Kidney capillary endothelial cell (primary cell): ENCODE data around the gene MRAS.

ENCODE experiments used
- DNase-seq: peaks from one replicate; pipeline ENCODE4 v3.0.0-alpha.2; 2018; ENCODE audit warnings: low spot score

Gene MRAS

DNA sequence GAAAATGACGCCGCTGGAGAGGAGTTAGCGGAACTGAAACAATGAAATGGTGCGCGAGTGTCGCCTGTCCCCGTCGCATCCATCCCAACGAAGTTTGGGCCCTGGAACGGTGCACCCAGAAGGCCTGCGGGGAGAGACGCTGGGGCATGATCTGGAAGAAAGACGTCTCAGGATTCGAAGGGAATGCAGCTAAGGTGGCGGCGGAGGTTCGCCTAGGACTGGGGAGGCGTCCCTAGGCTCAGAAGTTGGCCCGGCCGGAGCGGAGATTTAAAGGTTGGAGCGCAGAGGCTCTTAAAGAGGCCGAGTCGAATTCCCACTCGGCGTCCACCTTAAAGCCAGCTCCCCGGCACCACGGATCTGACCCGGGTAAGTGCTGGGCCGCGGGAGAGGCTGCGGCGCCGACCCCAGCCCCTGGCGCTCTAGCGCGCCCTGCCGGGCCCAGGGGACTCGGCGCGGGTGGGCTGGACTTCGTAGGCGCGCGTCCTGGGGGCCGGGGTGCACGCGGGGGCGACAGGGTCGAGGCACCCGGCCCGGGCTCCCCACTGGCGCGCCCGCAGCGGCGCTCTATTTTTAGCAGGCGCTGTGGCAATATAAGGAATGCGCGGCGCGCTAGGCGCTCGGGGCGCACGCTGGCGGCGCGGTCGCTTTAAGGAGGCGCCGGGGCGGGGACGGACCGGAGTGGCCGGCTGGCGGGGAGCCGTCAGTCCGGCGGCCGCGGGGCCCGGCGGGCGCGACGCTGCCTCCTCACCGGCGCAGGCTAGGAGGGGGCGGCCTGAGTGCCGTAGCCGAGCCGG, at the start of gene MRAS:
TSS of gene MRAS (plus strand) at position 620 of the 794 bp plus-strand sequence. CDS start 24,305 bp downstream, outside the sequence.
- DNase-seq = peak; percentile 47

DNA sequence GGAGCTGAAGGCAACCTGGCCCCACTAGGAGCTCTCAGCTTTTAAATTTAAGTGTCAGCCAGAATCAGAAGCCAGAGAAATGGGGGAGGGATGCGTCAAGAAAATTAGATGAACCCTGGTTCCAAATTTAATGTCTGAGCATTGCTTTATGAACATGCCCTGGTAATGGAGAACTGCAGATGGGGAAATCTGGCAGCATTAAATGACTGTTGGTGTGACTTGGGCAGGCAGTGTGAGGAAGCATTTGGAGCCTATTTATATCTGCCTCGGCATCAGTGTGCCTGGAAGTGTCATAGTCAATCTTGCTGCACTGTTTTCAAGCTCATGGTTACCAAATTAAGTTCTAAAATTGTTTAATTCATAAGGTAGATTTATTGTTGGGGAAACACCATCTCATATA, 47.7 kb upstream of the MRAS start:
- no peak for DNase-seq

DNA sequence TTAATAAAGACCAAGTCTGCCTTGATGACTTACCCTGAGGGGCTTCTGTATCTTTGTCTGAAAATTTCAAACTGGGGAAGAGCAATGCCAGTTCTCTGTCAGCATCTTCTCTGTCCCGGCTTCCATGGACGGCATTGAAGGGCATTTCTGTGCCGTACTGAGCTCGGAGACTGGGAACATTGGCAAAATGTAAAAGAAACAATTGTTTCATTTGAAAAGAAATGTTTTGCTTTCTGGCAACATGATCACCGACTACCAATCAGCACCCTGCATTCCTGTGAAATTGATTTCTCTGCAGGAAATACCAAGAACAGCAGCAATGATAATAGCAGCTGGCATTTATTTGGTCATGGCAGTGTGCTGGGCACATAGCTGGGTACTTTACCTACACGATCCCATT, 44.9 kb upstream of the MRAS start:
- no peak for DNase-seq

DNA sequence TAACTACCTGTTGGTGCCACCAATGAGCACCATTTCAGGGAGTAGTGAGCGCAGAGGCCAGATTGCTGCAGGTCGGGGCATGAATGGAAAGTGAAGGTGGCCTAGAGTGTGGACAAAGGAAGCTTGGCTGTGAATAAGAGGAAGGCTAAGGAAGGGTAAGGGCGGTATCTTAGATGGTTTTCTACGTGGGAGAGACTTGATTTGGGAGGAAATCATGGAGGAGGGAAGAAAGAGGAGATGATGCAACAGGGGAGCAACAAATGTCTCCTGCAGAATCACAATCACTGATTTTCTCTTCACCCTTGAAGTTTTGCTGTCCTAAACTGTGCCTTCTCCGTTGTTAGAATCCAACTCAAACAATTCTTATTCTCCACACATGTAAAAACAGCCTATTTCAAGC, 40.5 kb upstream of the MRAS start:
- DNase-seq = no peak

DNA sequence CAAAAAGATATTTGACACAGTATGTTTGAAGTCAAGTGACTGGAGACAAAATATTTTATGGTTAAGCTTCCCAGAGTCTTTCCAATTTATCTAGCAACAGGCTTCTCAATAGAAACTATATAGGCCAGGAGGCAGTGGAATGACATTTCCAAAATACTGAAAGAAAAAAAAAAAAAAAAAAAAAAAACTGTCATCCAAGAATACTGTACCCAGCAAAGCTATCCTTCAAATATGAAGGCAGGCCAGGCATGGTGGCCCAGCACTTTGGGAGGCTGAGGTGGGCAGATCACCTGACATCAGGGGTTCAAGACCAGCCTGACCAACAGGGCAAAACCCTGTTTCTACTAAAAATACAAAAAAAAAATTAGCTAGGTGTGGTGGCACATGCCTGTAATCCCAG, 39.6 kb upstream of the MRAS start:
- DNase-seq = no peak

DNA sequence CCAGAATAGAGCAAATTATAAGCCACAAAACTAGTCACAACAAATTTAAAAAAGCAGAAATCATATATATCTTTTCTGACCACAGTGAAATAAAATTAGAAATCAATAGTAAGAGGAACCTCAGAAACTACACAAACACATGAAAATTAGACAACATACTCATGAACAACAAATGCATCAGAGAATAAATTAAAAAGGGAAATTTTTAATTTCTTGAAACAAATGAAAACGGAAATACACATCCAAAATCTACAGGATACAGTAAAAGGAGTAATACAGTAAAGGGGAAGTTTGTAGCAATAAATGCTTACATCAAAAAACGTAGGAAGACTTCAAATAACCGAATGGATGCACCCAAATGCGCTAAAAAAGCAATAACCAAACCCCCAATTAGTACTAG, 37.9 kb upstream of the MRAS start:
- DNase-seq = no peak

DNA sequence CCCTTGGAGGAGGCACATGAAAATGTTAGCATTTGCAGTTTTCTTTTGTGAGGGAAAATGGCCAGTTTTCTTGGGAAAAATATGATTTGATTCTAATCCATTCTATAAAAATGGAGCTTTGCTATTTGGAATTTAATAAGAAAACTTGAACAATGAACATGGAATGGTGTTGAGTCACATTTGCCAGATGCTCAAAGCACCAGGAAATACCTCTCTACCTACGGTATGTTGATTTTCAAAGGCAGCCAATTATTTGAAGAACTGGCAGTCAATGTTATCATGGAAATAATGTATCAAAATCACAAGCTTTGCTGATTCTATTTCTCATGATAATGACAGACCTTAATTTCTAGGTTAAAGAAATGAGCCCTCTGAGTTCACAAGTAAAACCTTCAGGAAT, 33.6 kb upstream of the MRAS start:
- DNase-seq = peak; percentile 24

DNA sequence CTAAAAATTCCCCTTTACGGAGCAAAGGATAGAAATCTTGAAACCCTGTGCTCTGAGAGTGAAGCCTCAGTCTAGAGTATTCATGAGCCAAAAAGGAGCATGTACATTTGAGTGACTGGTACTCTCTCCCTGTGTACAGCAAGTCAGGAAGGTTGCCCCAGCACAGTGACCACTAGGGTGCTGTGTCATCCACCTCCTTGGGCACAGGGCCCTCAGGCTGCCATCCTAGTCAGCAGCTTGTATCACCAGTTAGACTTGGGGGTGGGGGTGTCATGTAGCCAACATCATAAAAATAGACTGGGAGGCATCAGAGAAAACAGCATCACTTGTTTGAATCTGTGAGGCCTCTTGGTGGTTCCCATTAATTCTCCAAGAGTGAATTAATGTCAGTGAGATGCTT, 30.7 kb upstream of the MRAS start:
- no peak for DNase-seq

DNA sequence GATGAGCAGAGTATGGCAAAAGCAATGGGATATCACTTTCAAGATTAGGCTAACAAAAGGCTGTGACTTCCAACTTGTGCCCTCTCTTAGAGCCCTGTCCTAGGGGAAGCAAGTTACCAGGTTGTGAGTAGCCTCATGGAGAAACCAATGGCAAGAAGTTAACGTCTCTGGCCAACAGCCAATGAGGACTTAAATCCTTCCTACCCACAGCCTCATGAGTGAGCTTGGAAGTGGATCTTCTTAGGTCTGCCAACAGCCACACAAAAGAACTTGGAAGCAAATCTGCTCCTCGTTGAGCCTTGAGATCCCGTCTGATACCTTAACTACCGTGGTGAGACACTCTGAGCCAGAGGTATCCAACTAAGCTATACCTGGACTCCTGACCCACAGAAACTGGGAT, 24.4 kb upstream of the MRAS start:
- no peak for DNase-seq

DNA sequence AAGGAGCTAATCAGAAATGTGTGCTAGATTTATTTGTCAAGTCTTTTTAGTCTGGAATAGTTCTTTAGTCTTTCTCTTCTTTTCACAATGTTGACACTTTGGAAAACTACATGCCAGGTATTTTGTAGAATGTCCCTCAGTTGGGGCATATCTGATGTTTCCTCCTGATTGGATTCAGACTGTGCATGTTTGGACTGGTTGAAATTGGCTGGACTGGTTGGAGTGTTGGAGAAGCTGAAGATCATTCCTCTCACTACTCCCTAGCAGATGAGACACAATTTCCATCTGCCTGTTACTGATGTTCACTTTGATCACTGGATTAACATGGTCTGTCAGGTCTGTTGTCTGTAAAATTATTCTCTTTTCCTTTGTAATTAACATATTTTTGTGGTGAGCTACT, 22.4 kb upstream of the MRAS start:
- DNase-seq = no peak

DNA sequence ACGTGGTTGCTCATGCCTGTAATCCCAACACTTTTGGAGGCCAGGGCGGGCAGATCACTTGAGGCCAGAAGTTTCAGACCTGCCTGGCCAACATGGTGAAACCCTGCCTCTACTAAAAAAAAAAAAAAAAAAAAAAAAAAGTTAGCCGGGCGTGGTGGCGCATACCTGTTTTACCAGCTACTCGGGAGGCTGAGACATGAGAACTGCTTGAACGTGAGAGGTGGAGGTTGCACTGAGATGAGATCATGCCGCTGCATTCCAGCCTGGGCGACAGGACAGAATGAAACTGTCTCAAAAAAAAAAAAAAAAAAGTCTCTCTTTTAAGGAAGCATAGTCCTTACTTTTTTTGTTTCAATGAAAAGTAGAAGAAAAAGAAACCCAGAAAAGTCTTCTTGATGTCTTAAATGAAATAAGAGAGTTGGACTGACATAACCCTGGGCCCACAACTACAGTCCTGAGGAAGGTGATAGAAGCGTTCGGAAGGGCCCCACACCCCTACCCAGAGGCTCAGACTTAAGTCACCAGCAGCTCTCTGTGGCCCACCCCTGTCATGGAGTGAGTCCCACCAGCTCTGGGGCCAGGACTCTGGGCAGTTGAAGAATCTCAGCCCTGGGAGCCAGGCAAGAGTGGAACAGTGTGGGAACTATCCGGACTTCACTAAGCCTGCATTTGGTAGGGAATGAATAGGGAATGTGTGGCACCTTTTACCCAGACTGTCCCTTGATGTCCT, 21.3 kb upstream of the MRAS start:
- DNase-seq = no peak

DNA sequence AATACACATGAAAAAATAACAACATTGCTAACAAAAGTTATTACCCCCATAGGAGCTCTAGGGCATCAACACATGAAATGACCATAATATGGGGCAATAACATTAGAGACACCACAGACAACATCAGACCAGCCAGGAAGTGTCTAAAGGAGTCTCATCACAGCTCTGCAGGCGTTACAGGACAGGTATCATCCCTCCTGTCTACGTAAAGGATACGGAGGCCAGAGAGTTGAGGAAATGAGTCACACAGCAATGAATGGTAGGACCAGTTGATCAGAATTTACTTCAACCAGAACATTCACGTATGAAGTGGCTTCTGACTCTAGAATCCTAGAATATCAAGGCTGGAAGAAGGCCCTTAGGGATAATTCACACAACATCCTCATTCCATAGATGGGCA, 20.5 kb upstream of the MRAS start:
- peak; percentile 23 for DNase-seq

DNA sequence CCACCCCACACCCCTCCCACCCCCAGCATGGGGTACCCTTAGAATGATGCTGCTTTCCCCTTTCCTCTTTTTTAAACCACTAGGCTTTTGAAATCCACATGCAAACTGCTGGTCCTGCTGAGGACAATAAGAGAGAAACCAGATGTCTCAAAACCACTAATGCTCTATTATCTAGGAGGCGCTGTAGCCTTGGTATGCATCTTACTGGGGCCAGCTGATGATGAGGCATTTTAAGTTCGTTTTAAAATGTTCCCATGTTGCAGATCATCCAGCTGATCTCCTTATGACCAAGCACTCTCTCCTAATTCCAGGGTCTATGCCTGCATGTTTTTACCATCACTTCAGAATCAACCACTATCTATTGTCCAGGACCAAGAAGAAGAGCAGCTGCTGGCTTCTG, 20.0 kb upstream of the MRAS start:
- DNase-seq = no peak

DNA sequence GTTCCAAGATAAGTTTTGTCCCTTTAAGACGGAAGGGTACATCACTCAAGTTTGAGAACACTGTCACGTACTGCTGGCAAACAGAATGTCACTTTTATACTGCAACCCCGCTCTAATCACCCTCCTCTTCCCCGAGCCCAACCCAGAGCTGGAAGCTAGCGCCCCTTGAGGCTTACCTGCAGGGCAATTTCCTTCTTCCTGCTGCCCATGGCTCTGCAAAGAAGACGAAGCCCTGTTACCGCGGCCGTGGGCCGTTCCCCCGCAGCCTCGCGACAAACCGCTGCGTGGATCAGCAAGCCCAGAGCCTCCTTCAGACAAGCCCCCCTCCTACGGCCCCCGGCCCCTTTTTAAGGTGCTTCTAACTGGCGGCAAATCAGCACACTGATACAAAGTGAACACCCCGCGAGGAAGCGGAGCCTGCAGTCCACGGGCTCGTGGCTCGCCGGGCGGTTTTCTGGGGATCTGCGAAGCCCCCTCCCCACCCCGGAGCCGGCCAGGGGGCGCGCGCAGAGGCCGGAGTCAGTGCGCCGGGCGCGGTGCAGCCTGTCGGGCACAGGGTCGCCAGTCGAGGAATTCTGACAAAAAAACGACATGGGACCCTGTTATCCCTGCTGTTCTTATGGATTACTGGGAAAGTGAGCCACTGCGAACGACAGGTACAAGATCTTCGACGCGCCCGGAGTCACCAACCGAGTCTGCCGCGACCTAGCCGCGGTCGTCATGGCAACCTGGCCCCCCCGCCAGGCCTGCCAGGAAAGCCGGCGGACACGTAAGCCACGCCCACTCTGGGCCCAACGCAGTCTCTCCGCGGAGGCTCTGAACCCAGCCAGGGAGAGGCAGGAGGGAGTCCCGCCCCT, 19.0 kb upstream of the MRAS start, which contains the start of gene NME9:
TSS of gene NME9 (minus strand) at position 725 of the 857 bp plus-strand sequence. CDS start at position 209, 516 bp downstream.
- DNase-seq = peak; percentile 46

DNA sequence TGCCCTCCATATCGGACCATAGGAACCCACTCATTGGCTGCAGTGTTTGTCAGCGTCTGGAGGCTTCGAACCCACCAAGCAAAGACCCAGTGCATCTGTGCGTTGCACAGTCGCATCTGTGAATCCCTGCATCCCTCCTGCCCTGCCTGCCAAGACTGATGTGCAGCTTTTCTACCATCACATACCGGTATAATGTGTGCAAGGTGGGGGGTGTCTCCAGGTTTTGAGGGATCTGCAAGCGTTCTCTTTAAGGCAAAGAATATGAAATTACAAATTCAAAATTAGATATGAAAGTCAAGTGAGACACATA, 18.4 kb upstream of the MRAS start:
- DNase-seq = no peak

DNA sequence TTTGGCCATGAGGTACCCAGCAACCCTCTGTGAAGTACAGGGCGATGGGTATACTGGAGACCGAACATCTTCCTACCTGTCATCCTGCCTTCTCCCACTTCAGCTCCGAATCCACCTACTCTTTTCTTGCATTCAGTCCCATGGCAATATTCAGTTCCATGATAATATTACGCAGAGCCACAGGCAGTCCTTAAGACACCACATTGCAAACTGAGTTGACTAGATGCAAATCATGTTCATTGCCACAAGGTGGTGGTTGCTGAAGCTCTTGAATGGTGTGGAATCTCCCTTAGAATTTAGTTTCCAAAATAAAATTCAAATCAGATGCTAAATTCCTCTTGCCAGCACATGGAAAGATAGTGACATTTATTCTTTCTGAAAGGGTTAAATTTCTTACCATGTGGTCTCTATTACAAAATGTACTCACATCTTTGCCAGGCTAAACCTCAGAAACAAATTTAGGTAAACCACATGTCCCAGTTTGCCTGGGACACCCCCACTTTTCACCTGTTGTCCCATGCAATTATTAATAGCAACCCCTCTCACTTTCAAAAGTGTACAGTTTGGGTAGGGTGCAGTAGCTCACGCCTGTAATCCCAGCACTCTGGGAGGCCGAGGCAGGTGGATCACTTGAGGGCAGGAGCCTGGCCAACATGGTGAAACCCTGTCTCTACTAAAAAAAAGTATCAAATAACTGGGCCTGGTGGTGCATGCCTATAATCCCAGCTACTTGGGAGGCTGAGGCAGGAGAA, 17.1 kb upstream of the MRAS start:
- DNase-seq = no peak

DNA sequence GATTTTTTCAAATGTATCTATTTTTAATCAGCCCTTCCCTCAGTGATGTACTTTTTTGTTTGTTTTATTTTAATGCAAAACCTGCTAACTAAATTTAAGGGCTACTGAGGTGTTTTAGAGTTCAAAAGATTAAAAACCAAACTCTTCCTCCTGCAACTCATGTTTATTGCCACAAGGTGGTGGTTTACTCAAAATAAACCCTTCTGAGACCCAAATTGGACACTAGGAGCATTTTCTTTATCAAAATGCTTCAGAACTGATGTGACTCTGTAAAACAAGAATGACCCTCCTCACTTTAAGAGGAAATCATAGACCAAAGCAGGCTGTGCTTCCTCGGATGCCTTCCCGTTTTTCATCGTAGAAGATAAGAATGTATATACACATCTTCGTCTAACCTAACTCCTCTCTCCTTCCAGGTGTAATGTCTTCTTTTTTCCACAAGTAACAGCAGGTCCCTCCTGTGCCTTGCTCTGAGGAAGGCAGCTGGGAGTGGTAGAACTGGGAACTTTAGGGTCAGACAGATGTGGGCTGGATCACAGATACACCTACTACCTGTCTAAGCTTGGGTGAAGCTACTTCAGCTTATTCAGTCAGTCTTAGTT, 15.8 kb upstream of the MRAS start:
- peak; percentile 26 for DNase-seq

DNA sequence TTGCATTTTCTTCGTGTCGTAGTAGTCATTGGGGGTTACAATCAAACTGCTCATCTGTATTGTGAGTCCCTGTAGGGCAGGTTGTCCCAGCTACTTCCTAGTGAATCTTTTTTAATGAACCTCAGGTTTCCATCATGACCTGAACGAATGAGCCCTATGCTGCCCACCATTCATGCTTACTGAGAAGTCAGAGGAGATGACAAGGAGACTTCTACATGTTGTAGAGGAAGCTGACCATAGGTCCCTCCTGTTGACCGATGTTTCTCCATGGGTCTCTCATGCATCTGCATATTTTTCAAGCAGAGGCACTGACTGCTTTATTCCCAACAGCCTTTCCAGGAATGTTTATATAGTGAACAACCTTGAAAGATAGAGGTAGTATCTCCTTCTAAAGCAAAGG, 13.8 kb upstream of the MRAS start:
- DNase-seq = no peak

DNA sequence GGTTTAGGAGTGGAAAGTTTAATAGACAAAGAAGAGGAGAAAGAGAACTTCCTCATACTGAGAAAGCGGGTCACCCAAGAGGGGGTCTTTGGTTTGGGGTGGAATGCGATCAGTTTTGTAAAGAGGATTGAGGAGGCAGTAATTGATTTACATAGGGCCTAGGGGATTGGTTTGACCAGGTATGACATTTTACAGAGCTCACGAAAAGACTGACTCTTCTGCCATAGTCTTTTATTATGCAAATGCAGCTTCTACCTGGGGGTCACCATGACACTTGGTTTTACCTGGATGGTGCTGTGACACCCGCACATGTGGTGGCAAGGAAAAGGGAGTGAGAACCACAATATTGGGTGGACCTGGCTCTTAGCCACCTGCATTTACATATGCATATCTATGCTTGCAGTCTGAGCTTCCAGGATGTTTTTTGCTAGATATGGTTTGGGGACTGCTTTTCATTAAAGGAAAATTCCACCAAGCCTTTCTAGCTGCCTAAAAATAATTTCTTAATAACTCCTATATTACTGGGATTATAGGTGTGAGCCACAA, 11.9 kb upstream of the MRAS start:
- no peak for DNase-seq

DNA sequence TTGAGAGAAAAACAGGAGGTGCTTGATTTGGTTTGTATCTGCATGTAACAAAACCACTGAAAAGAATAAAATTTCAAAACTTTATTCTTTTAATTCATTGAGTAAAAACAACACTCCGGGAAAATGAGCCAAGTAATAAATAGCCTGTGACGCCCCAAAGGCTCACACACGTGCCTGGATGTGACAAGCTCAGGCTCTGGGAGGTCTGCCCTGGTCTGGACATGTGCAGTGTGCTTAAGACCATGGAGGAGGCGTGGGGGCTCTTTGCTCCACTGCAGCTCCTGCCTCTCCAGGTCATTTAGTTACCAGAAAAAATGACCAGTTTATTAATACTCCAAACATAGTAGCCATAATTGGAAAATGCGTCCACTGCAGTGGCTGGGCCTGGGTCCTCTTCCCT, 10.1 kb upstream of the MRAS start:
- DNase-seq = no peak

DNA sequence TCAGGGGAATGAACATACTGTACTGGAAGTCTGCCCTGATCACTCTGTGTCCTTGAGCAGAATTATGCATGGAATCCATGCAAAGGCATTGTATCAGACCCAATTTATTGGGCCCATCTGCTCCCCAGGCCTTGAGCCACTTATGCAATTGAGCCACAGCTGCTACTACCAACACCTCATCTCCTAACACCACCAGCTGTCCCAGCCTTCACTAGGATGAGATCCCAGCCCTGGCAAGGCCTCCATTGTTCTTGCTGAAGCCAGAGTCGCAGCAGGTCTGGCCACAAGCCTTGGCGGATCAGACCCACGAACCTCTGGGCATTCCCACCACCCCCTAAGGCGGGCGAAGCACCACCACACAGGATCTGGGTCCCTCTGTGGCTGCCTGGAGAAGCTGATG, 9.6 kb upstream of the MRAS start:
- no peak for DNase-seq
